ENCODE data around the gene NHLH1. TPM values are rescaled to one million over a fixed set of nuclear protein-coding genes. Genes with fewer than 3 reads are reported as not detected.

NHLH1 gene
- total RNA-seq, 1 donor from 2014 or later, result 0.71 TPM

- H3K4me1 Mint-ChIP-seq, result no peaks in the 10 kb centered on the region
- peaks cover 16% of the 10 kb centered on the region for H3K36me3 Mint-ChIP-seq (ENCODE audit: low read depth)
- TF ChIP-seq CTCF (IDR thresholded peaks at IDR 0.05), result no peak
- CTCF ChIA-PET, result interaction anchor here (0.9 kb wide), 1 partner anchor 185 kb away, joined by 3 read pairs; no protein-coding TSS in a partner anchor
- DNase-seq (no peak), ATAC-seq (ENCODE audit: low read depth) (no peak)
- intact Hi-C loops (cut with micrococcal nuclease), result no loop called here
- H3K27me3 Mint-ChIP-seq, result no peaks in the 10 kb centered on the region
- no peaks in the 10 kb centered on the region for H3K9me3 Mint-ChIP-seq
- H3K27ac Mint-ChIP-seq, result no peak overlapping the region
- no peak overlapping the region for H3K4me3 Mint-ChIP-seq
- POLR2A ChIA-PET, result no interaction called here
These were observed 55.0 kb downstream of the NHLH1 start for GRCh38 chr1:160421881-160422280.

Other genes starting within 250 kb of the NHLH1 start
- gene ATP1A4, start 215.5 kb upstream of the NHLH1 start, total RNA-seq, result not detected in 2 replicates
- gene CASQ1, start 176.5 kb upstream of the NHLH1 start, total RNA-seq, result not detected in 2 replicates
- gene PEA15, start 161.7 kb upstream of the NHLH1 start, total RNA-seq, result 107 and 111 TPM in 2 replicates
- 155 and 172 TPM in 2 replicates for gene DCAF8, start 104.5 kb upstream of the NHLH1 start, total RNA-seq
- gene PEX19, start 81.9 kb upstream of the NHLH1 start, total RNA-seq, result 43.7 and 50.3 TPM in 2 replicates
- gene COPA, start 23.8 kb upstream of the NHLH1 start, total RNA-seq, result 161 and 174 TPM in 2 replicates
- 108 and 118 TPM in 2 replicates for gene NCSTN, start 23.7 kb upstream of the NHLH1 start, total RNA-seq
- gene VANGL2, start 33.5 kb downstream of the NHLH1 start, total RNA-seq, result 4.1 and 5.5 TPM in 2 replicates
- 28.7 and 31.2 TPM in 2 replicates for gene SLAMF6, start 156.2 kb downstream of the NHLH1 start, total RNA-seq
- gene CD84, start 212.4 kb downstream of the NHLH1 start, total RNA-seq, result 57.5 and 65.5 TPM in 2 replicates

All from activated B cell treated with CpG ODN at 0.5 μM for 24 hours (primary cell).